GM21723 (cell line): ENCODE data around the gene MED16.
"Not testable (repeated sequence)": the region's sequence is repeated elsewhere in the genome, so short reads cannot be mapped to it uniquely, and the experiment has no call there.

ENCODE experiments used
- ATAC-seq: cut with Tn5 transposase; IDR thresholded peaks from one replicate; pipeline ENCODE4 v1.9.1; 2021; ENCODE audit warnings: mild to moderate bottlenecking, moderate library complexity; ENCODE audit not compliant: unreplicated experiment

The MED16 gene

DNA sequence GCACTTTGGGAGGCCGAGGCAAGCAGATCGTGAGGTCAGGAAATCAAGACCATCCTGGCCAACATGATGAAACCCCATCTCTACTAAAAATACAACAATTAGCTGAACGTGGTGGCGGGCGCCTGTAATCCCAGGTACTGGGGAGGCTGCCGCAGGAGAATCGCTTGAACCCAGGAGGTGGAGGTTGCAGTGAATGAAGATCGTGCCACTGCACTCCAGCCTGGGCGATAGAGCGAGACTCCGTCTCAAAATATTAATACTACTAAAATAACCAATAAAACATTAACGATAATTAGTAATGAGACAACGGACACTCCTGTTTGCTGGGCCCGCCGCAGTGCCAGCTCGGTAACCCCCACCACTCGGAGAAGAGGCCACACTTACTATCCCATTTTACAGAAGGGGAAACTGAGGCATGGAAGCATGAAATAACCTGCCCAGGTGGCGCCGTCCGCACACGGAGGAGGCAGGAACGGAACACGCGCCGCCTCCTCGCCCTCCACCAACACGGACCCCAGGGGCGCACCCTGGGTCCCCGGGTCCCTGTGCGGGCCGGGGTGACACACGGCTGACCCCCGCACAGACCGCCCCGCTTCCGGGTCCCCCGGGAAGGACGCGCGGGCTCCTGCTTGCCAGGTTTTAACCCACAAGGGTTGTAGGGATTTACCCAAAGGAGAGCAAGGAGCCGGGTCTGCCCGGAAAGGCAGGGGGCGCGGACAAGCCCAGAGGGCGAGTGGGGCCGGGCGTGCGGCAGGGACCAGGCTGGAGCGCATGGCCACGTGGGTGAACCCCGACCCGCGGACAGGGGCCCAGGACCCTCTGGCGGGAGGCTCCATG lies 18.4 kb upstream of the MED16 start:
- ATAC-seq: no peak

DNA sequence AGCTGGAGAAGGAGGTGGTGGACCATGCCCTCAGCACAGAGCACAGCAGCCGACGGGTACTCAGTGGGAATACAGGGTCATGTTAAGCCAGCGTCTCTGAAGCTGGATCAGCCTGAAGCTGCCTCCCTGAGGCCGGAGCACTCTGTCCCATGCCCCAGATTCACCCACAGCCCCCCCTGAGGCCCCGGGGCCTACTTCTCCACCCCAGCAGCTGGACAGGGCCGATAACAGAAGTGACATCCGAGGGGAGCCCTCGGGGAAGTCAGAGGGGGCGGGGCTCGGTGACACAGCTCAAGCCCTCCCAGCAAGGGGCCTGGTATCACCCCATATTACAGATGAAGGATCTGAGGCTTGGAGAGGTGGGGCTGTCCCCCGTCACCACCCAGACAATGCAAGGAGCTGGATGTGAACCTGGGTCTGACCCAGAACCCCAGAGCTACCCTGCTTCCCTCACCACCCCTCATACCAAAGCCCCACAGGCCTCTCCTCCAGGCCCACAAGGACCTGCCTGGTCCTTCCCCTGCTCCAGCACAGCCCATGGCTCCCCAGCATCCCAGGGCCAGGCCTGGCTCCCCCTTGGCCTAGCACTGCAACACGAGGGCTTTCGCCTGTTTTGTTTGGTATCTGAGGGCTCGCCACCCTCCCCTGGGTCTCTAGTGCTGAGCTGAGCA lies 14.3 kb upstream of the MED16 start:
- ATAC-seq: no peak

DNA sequence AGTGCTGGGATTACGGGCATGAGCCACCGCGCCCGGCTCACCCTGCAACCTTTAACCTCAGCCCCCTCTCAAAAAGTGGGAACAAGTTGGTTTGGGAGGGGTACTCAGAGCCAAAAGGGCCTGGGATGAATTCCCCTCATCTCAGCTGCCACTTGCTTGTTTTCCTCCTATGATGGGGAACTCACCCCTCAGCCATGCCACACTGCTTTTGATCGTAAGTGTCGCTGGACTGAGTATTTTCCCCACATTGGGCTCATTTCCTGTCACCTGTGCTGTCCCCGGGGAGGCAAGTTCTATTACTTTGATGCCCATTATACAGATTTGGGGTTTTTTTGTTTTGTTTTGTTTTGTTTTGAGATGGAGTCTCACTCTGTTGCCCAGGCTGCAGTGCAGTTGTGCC lies 13.5 kb upstream of the MED16 start:
- no peak for ATAC-seq

DNA sequence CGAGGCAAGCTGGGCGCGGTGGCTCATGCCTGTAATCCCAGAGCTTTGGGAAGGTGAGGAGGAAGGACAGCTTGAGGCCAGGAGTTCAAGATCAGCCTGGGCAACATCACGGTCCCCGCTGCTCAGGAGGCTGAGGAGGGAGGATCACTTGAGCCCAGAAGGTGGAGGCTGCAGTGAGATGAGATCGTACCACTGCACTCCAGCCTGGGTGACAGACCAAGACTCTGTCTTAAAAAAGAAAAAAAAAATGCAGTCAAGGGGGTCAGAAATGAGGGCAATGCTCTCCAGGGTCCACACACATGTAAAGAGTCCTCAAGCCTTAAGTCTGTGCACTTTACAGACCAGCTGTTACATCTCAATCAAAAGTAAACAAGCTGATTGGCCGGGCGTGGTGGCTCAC lies 11.6 kb upstream of the MED16 start:
- no peak for ATAC-seq

DNA sequence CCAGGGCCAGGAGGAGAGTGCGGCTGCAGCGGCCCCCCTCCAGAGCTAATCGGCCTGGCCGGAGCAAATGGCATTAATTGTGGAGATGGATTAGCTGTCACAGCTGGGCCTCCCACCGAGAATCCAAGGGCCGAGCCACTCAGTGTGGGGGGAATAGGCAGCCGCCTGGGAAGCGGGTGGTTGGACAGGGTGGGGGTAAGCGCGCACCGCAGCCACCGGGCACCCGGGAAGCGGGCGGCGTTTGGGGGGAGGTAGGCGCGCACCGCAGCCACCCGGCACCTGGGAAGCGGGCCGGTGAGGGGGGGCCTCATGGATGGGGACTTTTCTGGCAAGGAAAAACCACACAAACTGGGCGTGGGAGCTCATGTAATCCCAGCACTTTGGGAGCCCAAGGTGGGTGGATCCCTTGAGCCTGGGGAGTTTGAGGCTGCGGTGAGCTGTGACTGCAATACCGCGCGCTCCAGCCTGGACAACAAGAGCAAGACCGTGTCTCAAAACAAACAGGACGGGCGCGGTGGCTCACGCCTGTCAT lies 10.3 kb upstream of the MED16 start:
- ATAC-seq: no peak

DNA sequence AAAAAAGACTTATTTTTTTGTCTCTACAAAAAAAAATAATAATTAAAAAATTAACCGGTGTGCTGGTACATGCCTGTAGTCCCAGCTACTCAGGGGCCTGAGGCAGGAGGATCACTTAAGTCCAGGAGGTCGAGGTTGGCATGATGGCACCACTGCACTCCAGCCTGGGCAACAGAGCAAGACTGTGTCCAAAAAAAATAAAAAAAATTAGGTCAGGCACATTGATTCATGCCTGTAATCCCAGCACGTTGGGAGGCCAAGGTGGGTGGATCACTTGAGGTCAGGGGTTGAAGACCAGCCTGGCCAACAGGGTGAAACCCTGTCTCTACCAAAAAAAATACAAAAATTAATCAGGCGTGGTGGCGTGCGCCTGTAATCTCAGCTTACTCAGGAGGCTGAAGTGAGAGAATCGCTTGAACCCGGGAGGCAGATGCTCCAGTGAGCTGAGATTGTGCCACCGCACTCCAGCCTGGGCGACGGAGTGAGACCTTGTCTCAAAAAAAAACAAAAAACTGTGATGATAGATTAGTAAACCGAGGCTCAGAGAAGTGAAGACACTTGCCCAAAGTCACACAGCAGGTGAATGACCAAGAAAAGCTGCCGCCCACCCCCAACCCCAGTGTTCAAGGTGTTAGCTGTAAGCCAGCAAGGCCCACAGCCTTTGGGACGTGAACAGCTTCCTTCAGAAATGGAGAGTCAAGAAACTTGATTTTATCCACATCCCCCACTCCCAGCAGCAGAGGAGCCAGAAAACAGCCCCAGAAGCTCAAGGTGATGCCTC lies 9.6 kb upstream of the MED16 start:
- ATAC-seq: no peak

DNA sequence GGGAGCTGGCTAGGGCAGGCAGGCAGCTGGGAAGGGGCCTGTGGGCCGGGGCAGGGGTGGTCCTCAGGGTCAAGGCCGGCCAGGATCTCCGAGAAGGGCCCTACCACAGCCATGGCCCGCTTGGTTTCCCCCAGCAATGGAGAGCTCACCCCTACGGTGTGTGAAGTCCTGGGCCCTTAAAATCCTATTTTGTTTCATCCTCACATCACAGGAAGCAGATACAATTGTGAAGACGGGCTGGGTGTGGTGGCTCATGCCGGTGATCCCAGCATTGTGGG lies 9.0 kb upstream of the MED16 start:
- ATAC-seq: no peak

DNA sequence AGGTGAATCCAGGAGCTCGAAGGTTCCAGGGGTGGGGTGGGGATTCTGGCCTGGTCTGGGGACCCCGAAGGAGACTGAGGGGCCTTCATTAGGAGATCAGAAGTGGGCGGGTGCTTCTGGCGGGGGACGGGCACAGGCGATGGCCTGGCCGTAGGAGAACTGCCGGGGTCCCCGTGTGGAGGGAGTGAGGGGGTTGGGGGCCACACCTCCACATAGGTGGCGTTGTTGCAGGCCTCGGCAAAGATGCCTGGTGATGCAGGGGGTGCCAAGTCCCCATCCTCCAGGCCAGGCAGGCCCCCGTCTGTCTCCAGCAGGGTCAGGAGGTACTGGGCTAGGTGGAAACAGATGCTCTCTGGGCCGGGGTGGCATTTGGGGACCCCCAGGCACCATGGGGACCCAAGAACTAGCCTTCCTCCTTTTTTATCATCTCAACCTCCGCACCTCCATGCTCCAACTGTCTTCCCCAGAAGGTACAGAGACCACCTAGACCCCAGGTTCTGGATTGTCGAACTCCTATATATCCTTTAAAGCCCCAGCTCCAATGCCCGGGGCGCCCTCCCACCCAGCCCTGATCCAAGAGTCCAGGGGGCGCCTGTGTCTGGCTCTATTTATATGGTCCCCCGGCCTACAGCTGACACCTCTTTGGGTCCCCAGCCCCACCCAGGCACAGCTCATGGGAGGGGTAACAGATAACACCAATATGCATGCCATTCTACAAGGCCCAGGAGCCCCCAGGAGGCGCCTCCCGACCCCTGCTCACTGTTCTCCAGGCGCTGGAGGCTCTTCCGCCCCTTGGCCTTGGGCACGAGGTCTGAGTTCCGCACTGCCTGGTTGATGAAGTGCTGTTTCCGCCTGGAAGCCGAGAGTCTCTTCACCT lies 8.5 kb upstream of the MED16 start:
- ATAC-seq: no peak

DNA sequence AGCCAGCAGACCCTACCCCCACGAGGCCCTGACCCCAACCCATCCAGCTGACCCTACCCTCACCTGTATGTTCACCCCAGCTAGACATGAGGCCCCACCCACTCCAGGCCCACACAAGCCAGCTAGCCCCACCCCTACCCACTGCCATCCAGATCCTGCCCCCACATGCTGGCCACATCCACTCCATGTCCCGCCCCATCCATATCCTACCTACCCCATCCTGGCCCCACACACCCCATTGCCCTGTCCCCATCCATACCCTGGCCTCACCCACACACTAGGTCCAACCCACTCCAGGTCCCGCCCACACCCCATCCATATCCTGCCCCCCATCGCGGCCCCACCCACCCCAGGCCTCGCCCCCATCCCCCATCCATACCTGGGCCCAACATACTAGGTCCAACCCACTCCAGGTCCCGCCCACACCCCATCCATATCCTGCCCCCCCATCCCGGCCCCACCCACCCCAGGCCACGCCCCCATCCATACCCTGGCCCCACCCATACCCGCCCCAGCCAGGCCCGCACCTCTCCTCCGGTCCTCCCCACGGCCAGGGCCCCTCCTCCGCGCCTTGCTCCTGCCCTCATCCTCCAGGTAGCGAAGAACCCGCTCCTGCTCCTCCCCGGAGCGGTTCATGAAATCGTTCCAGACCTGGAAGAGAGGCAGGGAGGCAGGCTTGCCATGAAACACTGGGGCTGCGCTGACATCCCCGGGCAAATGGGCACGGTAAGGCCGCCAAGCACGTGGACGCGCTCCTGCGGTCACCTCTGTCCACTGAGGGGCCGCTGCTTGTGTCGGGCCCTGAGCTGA lies 7.5 kb upstream of the MED16 start:
- ATAC-seq: no peak

DNA sequence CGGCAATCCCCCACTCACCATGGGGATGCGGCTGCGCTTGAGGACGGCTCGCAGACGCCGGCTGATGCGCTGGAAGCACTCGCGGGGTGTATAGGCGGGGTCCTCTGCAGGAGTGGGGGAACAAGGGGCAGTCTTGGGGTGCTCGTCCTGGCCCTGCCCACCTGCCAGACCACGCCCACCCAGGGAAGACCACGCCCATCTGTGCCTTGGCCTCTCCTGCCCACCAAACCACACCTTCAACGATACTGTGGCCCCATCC lies 7.0 kb upstream of the MED16 start:
- ATAC-seq: no peak

DNA sequence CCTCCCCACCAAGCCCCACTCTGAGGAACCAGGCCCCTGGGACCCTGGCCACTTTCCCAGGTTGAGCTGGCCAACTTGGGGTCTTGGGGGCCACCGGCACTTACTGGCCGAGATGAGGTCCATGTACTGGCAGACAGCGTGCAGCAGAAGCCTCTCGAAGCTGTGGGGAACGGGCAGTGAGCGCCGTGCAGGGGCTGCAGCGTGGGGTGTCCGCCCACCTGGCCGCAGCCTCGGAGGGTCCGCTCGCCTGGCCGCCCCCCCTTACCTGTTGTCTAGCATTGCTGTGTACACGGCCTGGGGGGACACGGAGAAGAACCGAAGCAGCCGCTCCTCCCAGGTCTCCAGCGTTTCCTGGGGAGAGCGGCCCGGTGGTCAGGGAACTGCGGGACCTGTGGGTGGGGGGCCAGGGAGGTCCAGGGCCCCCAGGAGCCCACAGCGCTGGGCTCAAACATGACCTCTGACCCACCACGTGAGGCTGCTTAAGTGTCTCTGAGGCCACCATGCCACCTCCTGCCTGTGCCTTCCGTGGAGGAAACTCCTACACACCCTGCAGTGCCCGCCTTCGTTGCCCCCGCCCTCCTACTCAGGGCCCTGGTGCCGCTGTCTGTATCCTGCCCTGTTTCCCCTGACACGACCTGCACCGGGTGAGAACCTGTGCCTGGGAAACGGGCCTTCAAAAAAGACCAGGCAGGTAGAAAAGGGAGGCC lies 6.5 kb upstream of the MED16 start:
- ATAC-seq: no peak

DNA sequence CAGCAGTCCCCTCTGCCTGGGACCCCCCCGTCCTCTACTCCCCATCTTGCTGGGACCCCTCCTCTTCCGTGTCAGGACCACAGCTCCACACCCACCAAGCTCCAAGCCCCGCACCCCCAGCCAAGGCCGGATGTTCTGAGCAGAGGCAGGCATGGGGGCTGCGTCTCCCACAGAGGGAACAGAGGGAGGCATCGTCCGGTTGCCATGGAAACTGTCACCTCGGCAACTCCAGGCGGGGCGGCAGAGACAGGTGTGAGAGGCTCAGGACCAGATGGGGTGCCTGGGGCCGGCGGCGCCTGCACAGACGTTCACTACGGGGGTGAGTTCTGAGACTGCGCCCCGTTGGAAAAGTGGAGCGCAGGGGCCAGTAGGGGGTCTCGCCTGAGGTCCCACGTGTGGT lies 5.7 kb upstream of the MED16 start:
- ATAC-seq: no peak

DNA sequence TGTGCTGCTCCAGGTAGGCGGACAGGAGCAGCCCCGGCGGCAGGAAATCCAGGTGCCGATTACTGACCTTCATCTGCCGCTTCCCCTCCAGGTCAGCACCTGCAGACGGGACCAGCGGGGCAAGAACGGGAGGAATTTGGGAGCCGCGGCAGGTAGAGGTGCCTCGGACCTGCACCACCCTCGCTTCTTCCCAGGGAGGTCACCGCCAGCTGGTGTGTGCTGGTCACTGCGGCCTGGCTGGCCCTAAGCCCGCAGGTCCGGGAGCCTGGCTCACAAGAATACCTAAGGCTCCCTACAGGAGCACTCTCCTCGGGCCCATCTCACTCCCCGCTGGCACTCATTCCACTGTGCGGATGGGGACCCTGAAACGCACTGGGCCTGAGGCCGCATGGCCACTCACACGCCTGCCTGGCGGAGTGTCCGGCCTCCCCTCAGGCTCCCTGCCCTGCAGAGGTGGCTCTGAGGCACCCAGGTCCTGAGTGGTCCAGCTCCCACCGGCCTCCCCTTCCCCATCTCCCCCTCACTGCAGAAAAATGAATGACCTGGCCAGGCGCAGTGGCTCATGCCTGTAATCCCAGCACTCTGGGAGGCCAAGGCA lies 4.6 kb upstream of the MED16 start:
- ATAC-seq: no peak

DNA sequence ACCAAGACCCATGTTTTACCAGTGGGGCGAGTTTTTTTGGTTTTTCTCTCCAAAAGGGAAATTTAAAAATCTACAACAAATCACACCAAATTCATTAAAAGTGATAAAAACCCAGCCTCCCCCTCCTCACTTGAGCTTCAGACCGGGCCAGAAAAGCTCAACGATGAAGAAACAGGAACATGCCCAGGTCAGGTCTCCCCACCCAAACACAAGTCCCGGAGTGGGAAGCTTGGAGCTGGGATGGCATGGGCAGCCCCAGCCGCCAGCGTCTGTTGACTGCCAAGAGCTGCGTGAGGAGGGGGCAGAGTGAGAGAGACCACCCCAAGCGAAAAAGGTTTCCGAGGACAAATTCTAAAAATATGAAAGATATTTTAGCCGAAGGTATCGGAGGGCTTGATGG lies 4.0 kb upstream of the MED16 start:
- no peak for ATAC-seq

DNA sequence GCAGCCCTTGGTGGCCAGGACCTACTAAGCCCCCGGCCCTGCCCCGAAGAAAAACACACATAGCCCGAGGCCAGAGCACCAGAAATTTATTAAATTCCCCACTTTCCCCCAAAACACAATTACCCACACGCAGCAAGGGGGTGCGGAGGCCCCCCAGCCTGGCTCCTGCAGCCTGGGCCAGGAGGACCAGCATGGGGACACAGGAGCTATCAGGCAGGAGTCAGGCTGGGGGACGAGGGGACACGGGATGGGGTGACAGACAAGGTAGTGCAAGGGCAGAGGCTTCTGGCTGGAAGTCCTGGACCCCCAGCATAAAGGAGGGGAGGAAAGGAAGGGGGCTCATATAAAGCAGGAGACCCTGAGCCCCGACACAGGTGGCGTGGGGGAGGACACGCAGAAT lies 3.4 kb upstream of the MED16 start:
- no peak for ATAC-seq

DNA sequence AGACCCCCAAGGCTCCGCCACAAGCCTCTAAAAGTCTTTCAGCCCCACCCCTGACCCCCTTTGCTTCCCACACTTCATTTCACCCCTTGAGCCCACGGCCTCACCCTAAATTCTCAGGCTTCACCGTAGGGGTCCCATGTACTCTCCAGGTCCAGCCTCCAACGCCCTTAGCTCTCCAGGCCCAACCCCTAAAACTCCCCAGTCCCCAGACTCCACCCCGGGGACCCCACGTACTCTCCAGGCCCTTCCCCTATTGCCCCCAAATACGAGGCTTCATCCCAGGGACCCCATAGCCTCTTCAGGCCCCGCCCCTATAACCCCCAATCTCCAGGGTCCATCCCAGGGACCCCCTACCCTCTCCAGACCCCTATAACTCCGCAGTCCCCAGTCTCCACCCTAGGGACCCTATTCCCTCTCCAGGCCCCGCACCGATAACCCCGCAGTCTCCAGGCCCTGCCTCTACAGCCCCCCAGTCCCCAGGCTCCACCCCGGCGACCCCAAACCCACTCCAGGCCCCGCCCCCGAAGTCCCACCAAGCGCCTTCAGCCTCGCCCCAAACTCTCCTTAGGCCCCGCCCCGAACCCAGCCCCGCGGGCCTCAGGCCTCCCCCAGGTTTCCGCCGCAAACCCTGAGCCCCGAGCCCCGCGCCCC lies 619 bp downstream of the MED16 start:
- no peak for ATAC-seq

DNA sequence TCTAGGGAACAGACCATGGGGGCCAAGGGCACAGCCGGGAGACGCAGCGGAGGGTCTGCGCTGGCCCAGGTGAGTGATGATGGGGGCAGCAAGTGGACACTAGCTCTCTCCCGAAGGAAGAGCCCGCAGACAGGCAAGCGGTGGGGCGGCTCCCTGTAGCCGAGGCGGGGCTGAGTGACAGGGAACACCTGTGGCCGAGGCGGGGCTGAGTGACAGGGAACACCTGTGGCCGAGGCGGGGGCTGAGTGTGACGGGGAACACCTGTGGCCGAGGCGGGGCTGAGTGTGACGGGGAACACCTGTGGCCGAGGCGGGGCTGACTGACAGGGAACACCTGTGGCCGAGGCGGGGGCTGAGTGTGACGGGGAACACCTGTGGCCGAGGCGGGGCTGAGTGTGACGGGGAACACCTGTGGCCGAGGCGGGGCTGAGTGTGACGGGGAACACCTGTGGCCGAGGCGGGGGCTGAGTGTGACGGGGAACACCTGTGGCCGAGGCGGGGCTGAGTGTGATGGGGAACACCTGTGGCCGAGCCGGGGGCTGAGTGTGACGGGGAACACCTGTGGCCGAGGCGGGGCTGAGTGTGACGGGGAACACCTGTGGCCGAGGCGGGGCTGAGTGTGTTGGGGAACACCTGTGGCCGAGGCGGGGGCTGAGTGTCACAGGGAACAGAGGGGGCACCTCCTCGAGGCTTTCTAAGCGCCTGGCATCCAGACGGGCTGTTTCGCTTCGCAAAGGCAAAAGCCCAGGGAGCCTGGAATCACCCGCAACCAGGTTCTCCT lies 1.4 kb downstream of the MED16 start:
- not testable (repeated sequence) for ATAC-seq

DNA sequence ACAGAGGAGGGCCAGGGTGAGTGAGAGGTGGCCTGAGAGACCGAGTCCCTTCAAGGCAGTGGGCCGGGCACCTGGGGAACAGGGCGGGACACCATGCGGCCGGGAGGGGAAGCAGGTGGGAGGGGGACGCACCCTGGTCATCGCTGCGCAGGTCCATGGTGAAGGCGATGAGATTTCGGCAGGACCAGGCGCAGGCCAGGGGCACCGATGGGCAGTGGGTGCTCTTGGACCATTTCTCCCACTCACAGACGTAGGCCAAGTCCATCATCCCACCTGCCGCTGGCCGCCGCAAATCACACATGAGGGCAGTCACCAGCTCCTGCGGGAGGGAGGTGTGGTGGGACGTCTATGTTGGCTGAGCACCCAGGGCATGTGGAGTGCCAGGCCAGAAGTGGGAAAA lies 2.2 kb downstream of the MED16 start:
- no peak for ATAC-seq
